ENCODE measurements around the gene PLSCR4. TPM values are rescaled to one million over a fixed set of nuclear protein-coding genes. Genes with fewer than 3 reads are reported as not detected.

Gene PLSCR4
- total and polyA plus RNA-seq, 2 donors (not counting 3 experiments of a cell fraction or from before 2014, with no cell fraction given) = 81.5 to 91.7 TPM

GRCh38 chr3:146271180-146271579 is 20.3 kb upstream of the PLSCR4 start:
- dilution Hi-C loops (cut with MboI; ENCODE audit: extremely low pct_ligation_motif_present, low sequenced_read_pairs) = no loop called here
- intact Hi-C loops (cut with micrococcal nuclease) = no loop called here
- no peaks in the 10 kb centered on the region for H4K20me1 ChIP-seq (replicated peaks; ENCODE audit: control insufficient read depth, extremely low read depth, insufficient read depth, low read length)
- H2AFZ ChIP-seq (ENCODE audit: low read depth, low read length) = no peak overlapping the region
- H3K9me3 ChIP-seq (replicated peaks; ENCODE audit: control insufficient read depth, insufficient read depth, low read length) = no peaks in the 10 kb centered on the region
- H3K9ac ChIP-seq (replicated peaks; ENCODE audit: extremely low read depth, insufficient read depth, low read length) = no peak overlapping the region
- H3K4me2 ChIP-seq (ENCODE audit: insufficient read depth, low read length) = no peak overlapping the region
- peaks cover 30% of the 10 kb centered on the region for H3K4me1 ChIP-seq (ENCODE audit: control insufficient read depth, extremely low read depth, insufficient read depth, low read length)
- H3K79me2 ChIP-seq (ENCODE audit: control insufficient read depth, insufficient read depth, low read length) = no peaks in the 10 kb centered on the region
- H3K36me3 ChIP-seq (ENCODE audit: control insufficient read depth in 2 of 2, extremely low read depth in 1 of 2, insufficient read depth in 2 of 2, low read length in 2 of 2) = no peaks in the 10 kb centered on the region
- FAIRE-seq = no peak
- H3K27ac ChIP-seq (ENCODE audit: insufficient read depth, low read depth, low read length) = no peak overlapping the region
- DNase-seq (ENCODE audit: low read depth, low spot score) = no peak
- no peak for TF ChIP-seq MAX (IDR thresholded peaks at IDR 0.05; ENCODE audit: insufficient read depth, insufficient read length)
- no peak for TF ChIP-seq POLR2A (IDR thresholded peaks at IDR 0.05; ENCODE audit: low read depth, low read length)
- no peak for TF ChIP-seq GATA2 (IDR thresholded peaks at IDR 0.05; ENCODE audit: insufficient read depth, insufficient read length, low read depth, low read length)
- TF ChIP-seq POLR2AphosphoS5 (IDR thresholded peaks at IDR 0.05; ENCODE audit: insufficient read depth, low read depth, low read length) = no peak
- TF ChIP-seq EZH2 (IDR thresholded peaks at IDR 0.05; ENCODE audit: borderline replicate concordance, low read depth, low read length, severe bottlenecking) = no peak
- no peak for TF ChIP-seq CTCF (IDR thresholded peaks at IDR 0.05; ENCODE audit: extremely low read depth in 1 of 2, insufficient read depth in 1 of 2, low read depth in 1 of 2, low read length in 2 of 2)
- no peak for TF ChIP-seq MYC (IDR thresholded peaks at IDR 0.05; ENCODE audit: low read depth, low read length)
- TF ChIP-seq FOS (IDR thresholded peaks at IDR 0.05; ENCODE audit: borderline replicate concordance, insufficient read depth, low read length) = no peak
- TF ChIP-seq JUN (IDR thresholded peaks at IDR 0.05; ENCODE audit: borderline replicate concordance, insufficient read depth, insufficient read length, low read depth) = no peak
- ChIA-PET POLR2A (no interaction called here), CTCF (no interaction called here)
- H3K4me3 ChIP-seq (replicated peaks in 1 of 3; ENCODE audit: insufficient read depth in 1 of 3, low read depth in 1 of 3, low read length in 3 of 3) = no peak overlapping the region
- no peaks in the 10 kb centered on the region for H3K27me3 ChIP-seq (ENCODE audit: control insufficient read depth in 2 of 2, insufficient read depth in 2 of 2, low read length in 2 of 2)
- BruUV-seq (replicated peaks) = no TSS peak
- no peaks in the 10 kb centered on the region for H3K9me1 ChIP-seq (replicated peaks; ENCODE audit: control insufficient read depth, extremely low read depth, insufficient read depth, low read length)
